GM21529 (cell line): ENCODE data around the gene SNRNP25.

Experiments
- ATAC-seq: cut with Tn5 transposase; IDR thresholded peaks from one replicate; pipeline ENCODE4 v1.9.1; 2021; ENCODE audit not compliant: unreplicated experiment

SNRNP25 gene

GRCh38 chr16:62968-63391 lies 9.4 kb downstream of the SNRNP25 start:
- ATAC-seq, result no peak

GRCh38 chr16:63466-63865 lies 9.8 kb downstream of the SNRNP25 start:
- no peak for ATAC-seq

GRCh38 chr16:63998-64913 lies 10.6 kb downstream of the SNRNP25 start:
- ATAC-seq, result no peak

GRCh38 chr16:64914-65255 lies 11.3 kb downstream of the SNRNP25 start:
- no peak for ATAC-seq

- no peak for ATAC-seq
These were observed 12.1 kb downstream of the SNRNP25 start for GRCh38 chr16:65745-66144.

GRCh38 chr16:66309-67182 lies 12.9 kb downstream of the SNRNP25 start:
- ATAC-seq, result no peak

GRCh38 chr16:67183-67791 lies 13.7 kb downstream of the SNRNP25 start:
- no peak for ATAC-seq

- no peak for ATAC-seq
These were observed 14.5 kb downstream of the SNRNP25 start for GRCh38 chr16:67884-68789.

GRCh38 chr16:69181-69580 lies 15.6 kb downstream of the SNRNP25 start:
- ATAC-seq, result no peak

- ATAC-seq, result no peak
These were observed 17.5 kb downstream of the SNRNP25 start for GRCh38 chr16:71210-71539.

- no peak for ATAC-seq
These were observed 18.1 kb downstream of the SNRNP25 start for GRCh38 chr16:71540-72401.

- ATAC-seq, result no peak
These were observed 19.2 kb downstream of the SNRNP25 start, which contains the start of gene RHBDF1 for GRCh38 chr16:72561-73548. Gene RHBDF1, minus strand, starts transcription at chr16:72631. Its CDS starts 7,616 bp downstream, at chr16:65015.

GRCh38 chr16:74051-74746 lies 20.6 kb downstream of the SNRNP25 start:
- no peak for ATAC-seq

- ATAC-seq, result no peak
These were observed 21.2 kb downstream of the SNRNP25 start for GRCh38 chr16:74747-75334.

GRCh38 chr16:75580-76501 lies 22.2 kb downstream of the SNRNP25 start:
- no peak for ATAC-seq

- no peak for ATAC-seq
These were observed 23.1 kb downstream of the SNRNP25 start for GRCh38 chr16:76535-77272.
